ENCODE data around the gene KCNMA1. TPM values are rescaled to one million over a fixed set of nuclear protein-coding genes. Genes with fewer than 3 reads are reported as not detected.

KCNMA1 gene
- polyA plus RNA-seq, 3 donors, result 3.1 to 4.1 (median 3.9) TPM

- DNase-seq (ENCODE audit: low read depth in 3 of 3, low spot score in 2 of 3), result no peak
Observed at GRCh38 chr10:77240041-77240652, 397.5 kb downstream of the KCNMA1 start.

- no peak for DNase-seq (ENCODE audit: low read depth in 3 of 3, low spot score in 2 of 3)
Observed at GRCh38 chr10:77237120-77237519, 400.5 kb downstream of the KCNMA1 start.

- no peak for DNase-seq (ENCODE audit: low read depth in 3 of 3, low spot score in 2 of 3)
Observed at GRCh38 chr10:77236700-77237099, 400.9 kb downstream of the KCNMA1 start.

GRCh38 chr10:77236029-77236428 lies 401.6 kb downstream of the KCNMA1 start:
- DNase-seq (ENCODE audit: low read depth in 3 of 3, low spot score in 2 of 3), result no peak

GRCh38 chr10:77234599-77234998 lies 403.0 kb downstream of the KCNMA1 start:
- DNase-seq (ENCODE audit: low read depth in 3 of 3, low spot score in 2 of 3), result no peak

- DNase-seq (ENCODE audit: low read depth in 3 of 3, low spot score in 2 of 3), result no peak
Observed at GRCh38 chr10:77233466-77233865, 404.1 kb downstream of the KCNMA1 start.

GRCh38 chr10:77231884-77232610 lies 405.6 kb downstream of the KCNMA1 start:
- DNase-seq (ENCODE audit: low read depth in 3 of 3, low spot score in 2 of 3), result no peak

- DNase-seq (ENCODE audit: low read depth in 3 of 3, low spot score in 2 of 3), result no peak
Observed at GRCh38 chr10:77231375-77231774, 406.2 kb downstream of the KCNMA1 start.

- no peak for DNase-seq (ENCODE audit: low read depth in 3 of 3, low spot score in 2 of 3)
Observed at GRCh38 chr10:77230194-77230593, 407.4 kb downstream of the KCNMA1 start.

- DNase-seq (ENCODE audit: low read depth in 3 of 3, low spot score in 2 of 3), result no peak
Observed at GRCh38 chr10:77229704-77230103, 407.9 kb downstream of the KCNMA1 start.

- DNase-seq (ENCODE audit: low read depth in 3 of 3, low spot score in 2 of 3), result no peak
Observed at GRCh38 chr10:77228559-77228958, 409.0 kb downstream of the KCNMA1 start.

- DNase-seq (ENCODE audit: low read depth in 3 of 3, low spot score in 2 of 3), result no peak
Observed at GRCh38 chr10:77226853-77227565, 410.6 kb downstream of the KCNMA1 start.

- DNase-seq (ENCODE audit: low read depth in 3 of 3, low spot score in 2 of 3), result no peak
Observed at GRCh38 chr10:77226452-77226851, 411.2 kb downstream of the KCNMA1 start.

- no peak for DNase-seq (ENCODE audit: low read depth in 3 of 3, low spot score in 2 of 3)
Observed at GRCh38 chr10:77226020-77226419, 411.6 kb downstream of the KCNMA1 start.

- DNase-seq (ENCODE audit: low read depth in 3 of 3, low spot score in 2 of 3), result no peak
Observed at GRCh38 chr10:77223526-77224460, 413.8 kb downstream of the KCNMA1 start.

GRCh38 chr10:77220150-77220549 lies 417.5 kb downstream of the KCNMA1 start:
- no peak for DNase-seq (ENCODE audit: low read depth in 3 of 3, low spot score in 2 of 3)

- no peak for DNase-seq (ENCODE audit: low read depth in 3 of 3, low spot score in 2 of 3)
Observed at GRCh38 chr10:77219046-77219445, 418.6 kb downstream of the KCNMA1 start.

- DNase-seq (ENCODE audit: low read depth in 3 of 3, low spot score in 2 of 3), result no peak
Observed at GRCh38 chr10:77214799-77215198, 422.8 kb downstream of the KCNMA1 start.

- DNase-seq (ENCODE audit: low read depth in 3 of 3, low spot score in 2 of 3), result no peak
Observed at GRCh38 chr10:77212632-77213031, 425.0 kb downstream of the KCNMA1 start.

GRCh38 chr10:77210645-77211044 lies 427.0 kb downstream of the KCNMA1 start:
- DNase-seq (ENCODE audit: low read depth in 3 of 3, low spot score in 2 of 3), result no peak
